GM20431 (cell line): ENCODE results near the gene COBLL1.
"Not testable (repeated sequence)": the region's sequence is repeated elsewhere in the genome, so short reads cannot be mapped to it uniquely, and the experiment has no call there.

Experiments
- in situ Hi-C: fragments of 300-500 bp; cut with MseI, MboI; formaldehyde crosslinking; loops from one replicate; pipeline ENCODE4 v1.15.0; 2020; ENCODE audit warnings: low sequenced_read_pairs; ENCODE audit not compliant: unreplicated experiment

COBLL1 gene

GRCh38 chr2:164841719-164842623, at the start of gene COBLL1:
Gene COBLL1, minus strand, starts transcription at chr2:164841823. Its CDS starts 627 bp downstream, at chr2:164841196.
- in situ Hi-C loops = no loop called here

GRCh38 chr2:164890544-164890943, 48.9 kb upstream of the COBLL1 start:
- in situ Hi-C loops = no loop called here

DNA sequence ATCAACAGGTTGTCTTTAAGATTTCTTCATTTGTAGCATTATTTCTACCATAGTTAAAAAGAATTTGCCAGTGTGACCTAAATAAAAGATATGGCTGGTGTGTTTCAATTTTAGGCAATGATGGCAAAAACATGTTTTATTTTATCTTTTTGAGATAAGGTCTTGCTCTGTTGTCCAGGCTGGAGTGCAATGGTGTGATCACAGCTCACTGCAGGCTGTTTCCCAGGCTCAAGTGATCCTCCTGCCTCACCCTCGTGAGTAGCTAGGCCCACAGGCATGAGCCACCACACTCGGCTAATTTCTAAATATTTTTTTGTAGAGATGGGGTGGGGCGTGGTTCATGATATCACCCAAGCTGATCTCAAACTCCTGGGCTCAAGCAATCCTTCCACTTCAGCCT, 47.0 kb upstream of the COBLL1 start:
- in situ Hi-C loops = no loop called here

GRCh38 chr2:164887434-164888144, 46.0 kb upstream of the COBLL1 start:
- in situ Hi-C loops = no loop called here

- in situ Hi-C loops = no loop called here
Observed at GRCh38 chr2:164882276-164882675, 40.7 kb upstream of the COBLL1 start.

- in situ Hi-C loops = no loop called here
Observed at GRCh38 chr2:164881524-164881923, 39.9 kb upstream of the COBLL1 start.

DNA sequence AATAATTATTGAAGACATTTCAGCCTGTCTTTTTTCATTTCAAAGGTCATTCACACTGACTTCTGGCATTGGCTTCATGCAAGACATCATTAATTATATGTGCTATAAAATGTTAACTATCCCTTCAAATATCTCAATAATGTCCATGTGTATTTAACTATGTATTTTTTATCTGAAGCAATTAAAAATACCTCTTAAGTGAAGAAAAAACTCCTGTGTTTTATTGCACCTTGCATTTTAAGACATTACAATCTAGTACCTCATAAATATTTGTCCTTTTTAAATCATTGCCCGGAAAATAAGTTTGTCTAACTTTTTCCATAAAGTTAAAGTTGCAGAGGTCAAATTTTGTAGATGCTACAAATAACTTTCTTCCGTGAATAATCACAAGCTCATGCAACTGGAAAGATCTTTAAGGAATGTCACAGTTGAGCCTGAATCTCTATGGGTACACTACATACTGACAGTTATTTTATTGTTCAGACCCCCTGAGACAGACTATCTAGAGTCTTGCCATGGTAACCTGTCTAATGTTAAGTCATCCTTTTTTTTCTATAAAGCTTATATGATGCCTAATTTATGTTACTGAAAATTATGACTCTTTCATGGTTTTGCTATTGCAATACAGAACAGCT, 38.4 kb upstream of the COBLL1 start:
- in situ Hi-C loops = no loop called here

GRCh38 chr2:164877927-164878326, 36.3 kb upstream of the COBLL1 start:
- in situ Hi-C loops = no loop called here

- in situ Hi-C loops = no loop called here
Observed at GRCh38 chr2:164877169-164877568, 35.5 kb upstream of the COBLL1 start.

DNA sequence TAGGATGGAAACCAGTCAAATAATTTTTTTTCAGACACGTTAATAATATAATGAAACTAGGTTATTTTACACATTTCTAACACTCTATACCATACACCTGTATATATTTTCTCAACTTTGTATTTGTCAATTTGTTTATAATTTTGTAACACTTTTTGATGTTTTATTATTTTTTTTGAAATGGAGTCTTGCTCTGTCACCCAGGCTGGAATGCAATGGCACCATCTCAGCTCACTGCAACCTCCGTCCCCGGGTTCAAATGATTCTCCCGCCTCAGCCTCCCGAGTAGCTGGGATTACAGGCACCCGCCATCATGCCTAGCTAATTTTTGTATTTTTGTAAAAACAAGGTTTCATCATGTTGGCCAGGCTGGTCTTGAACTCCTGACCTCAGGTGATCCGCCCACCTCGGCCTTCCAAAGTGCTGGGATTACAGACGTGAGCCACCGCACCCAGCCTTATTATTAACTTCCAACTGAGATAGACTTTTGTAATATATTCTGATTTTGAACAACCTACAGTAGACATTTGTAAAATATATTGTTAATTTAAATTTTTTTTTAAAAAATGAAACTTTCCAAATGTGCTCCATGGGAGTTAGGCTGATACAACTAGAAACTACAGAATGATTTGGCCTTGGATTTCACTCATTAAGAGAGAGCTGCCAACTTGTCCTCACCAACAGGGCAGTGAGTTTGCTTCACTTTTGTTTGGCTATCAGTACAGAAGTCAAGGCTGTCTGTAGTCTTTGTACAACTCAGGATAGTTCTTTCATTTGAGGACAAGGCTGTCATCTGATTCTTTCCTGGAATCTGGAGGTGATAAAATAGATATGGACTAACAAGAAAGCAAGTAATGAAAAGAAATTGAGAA, 33.9 kb upstream of the COBLL1 start:
- in situ Hi-C loops = no loop called here

- in situ Hi-C loops = no loop called here
Observed at GRCh38 chr2:164873210-164873908, 31.7 kb upstream of the COBLL1 start.

- in situ Hi-C loops = no loop called here
Observed at GRCh38 chr2:164871404-164871803, 29.8 kb upstream of the COBLL1 start.

- in situ Hi-C loops = no loop called here
Observed at GRCh38 chr2:164869420-164869772, 27.8 kb upstream of the COBLL1 start.

DNA sequence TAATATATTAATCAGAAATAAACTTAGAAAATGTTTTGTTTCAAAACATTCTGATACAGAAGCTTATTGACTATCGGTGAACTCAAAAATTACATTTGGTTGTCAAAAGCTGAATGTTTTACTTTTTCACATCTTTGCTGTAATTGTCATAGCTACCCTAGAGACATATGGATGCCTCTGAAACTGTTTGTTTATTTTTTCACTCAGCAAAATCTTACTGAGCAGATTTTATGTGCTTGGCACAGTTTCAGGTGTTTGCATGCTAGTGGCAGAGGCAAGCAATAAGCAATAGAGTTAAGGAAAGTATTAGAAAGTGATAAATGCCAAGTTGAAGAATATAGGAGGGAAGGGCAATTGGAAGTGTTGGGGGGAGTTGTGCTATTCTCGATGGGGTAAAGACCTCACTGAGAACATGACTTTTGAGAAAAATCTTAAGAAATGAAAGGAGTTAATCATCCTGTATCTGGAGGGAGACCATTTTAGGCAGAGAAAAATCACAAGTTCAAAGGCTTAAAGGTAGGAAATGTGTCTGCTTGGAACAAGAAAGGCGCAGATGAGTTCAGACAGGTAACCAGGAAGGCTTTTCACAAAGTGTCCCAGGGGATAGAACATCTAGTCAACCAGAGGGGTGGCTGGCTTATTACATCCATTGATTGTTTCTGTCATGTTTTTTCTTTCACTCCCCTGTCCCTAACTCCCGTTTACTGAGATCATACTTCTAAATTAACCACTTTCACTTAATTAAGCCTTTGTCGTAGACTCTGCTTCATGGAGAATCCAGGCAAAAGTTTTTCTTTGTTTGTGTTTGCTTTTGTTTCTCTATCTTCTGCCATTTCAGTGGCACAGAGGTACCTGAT, 27.2 kb upstream of the COBLL1 start:
- in situ Hi-C loops = no loop called here

GRCh38 chr2:164867779-164868397, 26.3 kb upstream of the COBLL1 start:
- in situ Hi-C loops = no loop called here

DNA sequence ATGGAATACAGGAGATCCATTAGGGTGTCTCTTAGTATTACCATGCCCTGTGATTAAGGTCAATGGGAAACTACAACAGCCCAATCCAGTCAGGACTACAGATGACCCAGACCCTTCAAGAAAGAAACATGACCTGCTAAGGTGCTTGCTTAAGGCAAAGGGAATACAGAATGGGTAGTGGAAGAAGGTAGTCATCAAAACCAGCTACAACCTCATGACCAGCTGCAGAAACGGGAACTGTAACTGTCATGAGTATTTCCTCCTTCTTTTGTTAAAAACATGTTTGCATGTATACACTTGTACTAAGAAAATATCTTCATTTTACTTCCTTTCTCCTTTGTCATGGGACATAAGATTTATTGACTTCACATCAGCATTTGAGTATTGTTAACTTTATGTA, 24.8 kb upstream of the COBLL1 start:
- in situ Hi-C loops = not testable (repeated sequence)

DNA sequence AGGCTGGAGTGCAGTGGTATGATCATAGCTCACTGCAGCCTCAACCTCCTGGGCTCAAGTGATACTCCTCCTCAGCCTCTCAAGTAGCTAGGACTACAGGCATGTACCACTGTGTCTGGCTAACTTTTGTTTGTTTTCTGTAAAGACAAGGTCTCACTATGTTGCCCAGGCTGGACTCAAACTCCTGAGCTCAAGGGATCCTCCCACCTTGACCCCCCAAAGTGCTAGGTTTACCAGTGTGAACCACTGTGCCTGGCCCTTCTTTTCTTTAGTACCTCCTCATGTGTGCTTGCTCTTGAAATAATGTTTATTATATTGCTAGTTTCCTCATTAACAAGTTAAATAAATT, 19.0 kb upstream of the COBLL1 start:
- in situ Hi-C loops = no loop called here
